GM12892 (cell line): ENCODE results near the gene FLT4.

Experiments used
- POLR2A ChIP-seq: IDR thresholded peaks from 2 replicates; pipeline ENCODE4 v1.6.1; 2011; ENCODE audit warnings: low read depth, low read length, control low read depth
- POLR2AphosphoS5 ChIP-seq: IDR thresholded peaks from 2 replicates; pipeline ENCODE4 v1.6.1; 2011; ENCODE audit warnings: low read depth, low read length, control low read depth

DNA sequence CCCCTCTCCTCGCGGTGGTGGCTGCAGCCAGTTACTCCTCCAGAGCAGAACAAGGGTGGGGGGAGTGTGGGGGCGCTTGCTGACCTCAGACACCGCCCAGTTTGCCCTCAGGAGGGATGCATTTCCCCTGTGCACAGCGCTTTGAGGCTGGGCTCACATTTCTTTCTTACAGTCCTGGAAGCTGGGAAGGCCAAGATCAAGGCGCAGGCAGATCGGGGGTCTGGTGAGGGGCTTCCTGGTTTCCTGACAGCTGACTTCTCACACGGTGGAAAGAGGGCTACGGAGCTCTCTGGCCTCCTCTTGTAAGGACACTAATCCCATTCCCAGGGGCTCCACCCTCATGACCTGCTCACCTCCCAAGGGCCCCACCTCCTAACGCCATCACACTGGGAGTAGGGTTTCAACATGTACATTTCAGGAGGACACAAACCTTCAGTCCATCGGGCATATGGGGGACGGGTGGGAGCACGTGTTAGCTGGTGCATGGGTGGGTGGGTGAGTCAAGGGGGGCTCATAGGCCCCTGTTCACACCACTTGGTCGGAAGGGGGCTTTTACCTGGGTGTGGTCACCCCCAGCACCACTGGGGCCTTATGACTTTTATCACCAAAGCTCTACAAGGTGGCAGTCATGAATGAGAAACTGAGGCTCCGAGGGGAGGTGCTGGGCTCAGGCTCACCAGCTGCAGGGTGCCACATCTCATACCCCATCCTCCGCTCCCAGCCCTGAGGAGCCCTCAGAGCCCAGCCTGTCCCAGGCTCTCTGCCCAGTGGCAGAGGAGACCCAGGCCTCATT, 50.4 kb downstream of the FLT4 start:
- TF ChIP-seq POLR2A (no peak), POLR2AphosphoS5 (no peak)
